Fibroblast of lung (primary cell): Measurements from ENCODE around the gene ABHD6. TPM values are rescaled to one million over a fixed set of nuclear protein-coding genes. Genes with fewer than 3 reads are reported as not detected.

Source experiments
- DNase-seq, 2 donors: peaks; one replicate each; pipeline versions ENCODE4 v3.0.0 to v3.0.0-alpha.2; 2010; ENCODE audit warnings: low read depth in 2 of 2
- H2AFZ ChIP-seq: 2 replicates; pipeline ENCODE4 v1.5.1; 2012; ENCODE audit warnings: low read length, control low read depth, inconsistent platforms
- H3K27ac ChIP-seq: 2 replicates; pipeline ENCODE4 v1.5.1; 2011; ENCODE audit warnings: low read length, control low read depth; ENCODE audit not compliant: insufficient read depth
- H3K27me3 ChIP-seq: 2 replicates; pipeline ENCODE4 v1.5.1; 2011; ENCODE audit warnings: mild to moderate bottlenecking, low read length; ENCODE audit not compliant: control insufficient read depth, insufficient read depth
- H3K36me3 ChIP-seq: 2 replicates; pipeline ENCODE4 v1.5.1; 2011; ENCODE audit warnings: low read length; ENCODE audit not compliant: control insufficient read depth, insufficient read depth
- H3K4me1 ChIP-seq: 2 replicates; pipeline ENCODE4 v1.5.1; 2011; ENCODE audit warnings: low read length; ENCODE audit not compliant: control insufficient read depth, insufficient read depth; ENCODE audit errors: extremely low read depth
- H3K4me2 ChIP-seq: 2 replicates; pipeline ENCODE4 v1.5.1; 2011; ENCODE audit warnings: low read length, control low read depth; ENCODE audit not compliant: insufficient read depth; ENCODE audit errors: extremely low read depth
- H3K4me3 ChIP-seq, 4 experiments: fragments of 200-600 bp in 1 of 4; sonication (generic) in 1 of 4; replicated peaks in 1 of 4; 2 replicates each; pipeline ENCODE4 v1.5.1; 2011 to 2016; ENCODE audit warnings: low read length in 4 of 4, low read depth in 3 of 4, mild to moderate bottlenecking in 3 of 4, control low read depth in 2 of 4, inconsistent platforms in 1 of 4, mixed read lengths in 1 of 4; ENCODE audit not compliant: insufficient read depth in 1 of 4; ENCODE audit errors: control extremely low read depth in 1 of 4
- H3K79me2 ChIP-seq: 2 replicates; pipeline ENCODE4 v1.5.1; 2012; ENCODE audit warnings: mild to moderate bottlenecking, low read length, inconsistent platforms; ENCODE audit not compliant: control insufficient read depth, insufficient read depth
- H3K9ac ChIP-seq: 2 replicates; pipeline ENCODE4 v1.5.1; 2011; ENCODE audit warnings: mild to moderate bottlenecking, low read length, control low read depth; ENCODE audit not compliant: insufficient read depth
- H3K9me3 ChIP-seq: 2 replicates; pipeline ENCODE4 v1.5.1; 2012; ENCODE audit warnings: low read depth, low read length; ENCODE audit not compliant: control insufficient read depth, insufficient read depth
- H4K20me1 ChIP-seq: 2 replicates; pipeline ENCODE4 v1.5.1; 2011; ENCODE audit warnings: low read length; ENCODE audit not compliant: control insufficient read depth, insufficient read depth; ENCODE audit errors: extremely low read depth
- CTCF ChIP-seq, 2 donors: IDR thresholded peaks in 1 of 2; conservative IDR thresholded peaks in 1 of 2; 1 replicate in 1 of 2; 2 replicates in 1 of 2; pipeline ENCODE4 v1.5.1; 2011 to 2012; ENCODE audit warnings: low read length in 2 of 2, control low read depth in 1 of 2, inconsistent platforms in 1 of 2, low read depth in 1 of 2, mild to moderate bottlenecking in 1 of 2
- EZH2 ChIP-seq: IDR thresholded peaks from 2 replicates; pipeline ENCODE4 v1.5.1; 2012; ENCODE audit warnings: low read length, control low read depth, mild to moderate bottlenecking; ENCODE audit errors: missing control alignments
- polyA plus RNA-seq, 2 donors: library from polyadenylated mRNA; depleted of rRNA in 1 of 2; stranded (reverse) in 1 of 2; unstranded in 1 of 2; fragments of >200 nt; gene quantifications; 2 replicates each; pipeline ENCODE4 v1.2.1, GENCODE V29; 2011 to 2012; ENCODE audit warnings: missing spikeins in 1 of 2
- total RNA-seq: library from RNA; depleted of rRNA; stranded (reverse); fragments of >200 nt; gene quantifications from 2 replicates; pipeline ENCODE4 v1.2.1, GENCODE V29; 2014

ABHD6 gene
- total and polyA plus RNA-seq, 2 donors (not counting 1 experiment from before 2014, with no cell fraction given) = 7.3 to 13.5 TPM

- Histone ChIP-seq H3K4me2 (no peak overlapping the region), H3K27ac (no peak overlapping the region), H3K27me3 (peaks cover 13% of the 10 kb centered on the region), H4K20me1 (no peaks in the 10 kb centered on the region), H3K9me3 (no peaks in the 10 kb centered on the region), H3K9ac (no peak overlapping the region), H3K36me3 (no peaks in the 10 kb centered on the region), H3K4me1 (no peaks in the 10 kb centered on the region), H2AFZ (no peak overlapping the region), H3K4me3 (no peak overlapping the region), H3K79me2 (no peaks in the 10 kb centered on the region)
- DNase-seq = no peak
- no peak for TF ChIP-seq EZH2
- no peak for TF ChIP-seq CTCF (conservative IDR thresholded peaks at IDR 0.05 in 1 of 2, IDR thresholded peaks at IDR 0.05 in 1 of 2; ENCODE audit: low read depth in 1 of 2, low read length in 2 of 2)
Measured at GRCh38 chr3:58215317-58216025, 22.1 kb upstream of the ABHD6 start.

GRCh38 chr3:58216496-58217195 lies 20.9 kb upstream of the ABHD6 start:
- H3K36me3 ChIP-seq = no peaks in the 10 kb centered on the region
- peak overlapping the region; percentile 17 for H3K4me2 ChIP-seq
- no peak overlapping the region for H3K9ac ChIP-seq

More at GRCh38 chr3:58216496-58217195, 20.9 kb upstream of the ABHD6 start:
- Histone ChIP-seq H2AFZ (no peak overlapping the region), H3K79me2 (no peaks in the 10 kb centered on the region), H3K27ac (no peak overlapping the region), H3K9me3 (no peaks in the 10 kb centered on the region), H3K4me3 (no peak overlapping the region), H3K4me1 (no peaks in the 10 kb centered on the region), H3K27me3 (peaks cover 7% of the 10 kb centered on the region), H4K20me1 (no peaks in the 10 kb centered on the region)
- TF ChIP-seq EZH2 (no peak), CTCF (conservative IDR thresholded peaks at IDR 0.05 in 1 of 2, IDR thresholded peaks at IDR 0.05 in 1 of 2; ENCODE audit: low read depth in 1 of 2, low read length in 2 of 2) (no peak)
- no peak for DNase-seq
